GM19438 (cell line): ENCODE results near the gene SERPINA3.
"Not testable (repeated sequence)": the region's sequence is repeated elsewhere in the genome, so short reads cannot be mapped to it uniquely, and the experiment has no call there.

ENCODE experiments used
- ATAC-seq: cut with Tn5 transposase; IDR thresholded peaks from one replicate; pipeline ENCODE4 v1.9.1; 2021; ENCODE audit warnings: low read depth; ENCODE audit not compliant: unreplicated experiment

The SERPINA3 gene

GRCh38 chr14:94612174-94612573 is at the start of gene SERPINA3:
Gene SERPINA3, plus strand, starts transcription at chr14:94612391. Its CDS starts 2,051 bp downstream, at chr14:94614442.
- ATAC-seq: no peak

GRCh38 chr14:94562941-94563883 is 49.0 kb upstream of the SERPINA3 start:
- no peak for ATAC-seq

GRCh38 chr14:94564381-94564780 is 47.8 kb upstream of the SERPINA3 start:
- no peak for ATAC-seq

- no peak for ATAC-seq
These were observed 44.0 kb upstream of the SERPINA3 start for GRCh38 chr14:94568186-94568585.

- ATAC-seq: no peak
These were observed 42.7 kb upstream of the SERPINA3 start for GRCh38 chr14:94569381-94570001.

- ATAC-seq: no peak
These were observed 42.2 kb upstream of the SERPINA3 start for GRCh38 chr14:94570002-94570400.

GRCh38 chr14:94570440-94570839 is 41.8 kb upstream of the SERPINA3 start:
- no peak for ATAC-seq

GRCh38 chr14:94571395-94571794 is 40.8 kb upstream of the SERPINA3 start:
- no peak for ATAC-seq

GRCh38 chr14:94571950-94572349 is 40.2 kb upstream of the SERPINA3 start:
- ATAC-seq: no peak

GRCh38 chr14:94572637-94573303 is 39.4 kb upstream of the SERPINA3 start:
- no peak for ATAC-seq

- ATAC-seq: no peak
These were observed 38.5 kb upstream of the SERPINA3 start for GRCh38 chr14:94573475-94574277.

GRCh38 chr14:94574336-94574735 is 37.9 kb upstream of the SERPINA3 start:
- ATAC-seq: no peak

GRCh38 chr14:94575730-94576585 is 36.2 kb upstream of the SERPINA3 start:
- ATAC-seq: no peak

- not testable (repeated sequence) for ATAC-seq
These were observed 34.7 kb upstream of the SERPINA3 start for GRCh38 chr14:94577472-94577871.

GRCh38 chr14:94578712-94579111 is 33.5 kb upstream of the SERPINA3 start:
- no peak for ATAC-seq

GRCh38 chr14:94581127-94581999 is 30.8 kb upstream of the SERPINA3 start, which contains the start of gene SERPINA5:
Gene SERPINA5, plus strand, starts transcription at chr14:94581426. Its CDS starts 5,937 bp downstream, at chr14:94587363.
- ATAC-seq: no peak

GRCh38 chr14:94582199-94582750 is 29.9 kb upstream of the SERPINA3 start:
- ATAC-seq: no peak

GRCh38 chr14:94582851-94583250 is 29.3 kb upstream of the SERPINA3 start:
- ATAC-seq: no peak
